Neutrophil (primary cell): ENCODE measurements around the gene KRTAP3-3.
"Not testable (repeated sequence)": the region's sequence is repeated elsewhere in the genome, so short reads cannot be mapped to it uniquely, and the experiment has no call there.

Source experiments
- H3K27ac ChIP-seq: fragments of 200-600 bp; sonication (generic); 2 replicates; pipeline ENCODE4 v1.5.1; 2016; ENCODE audit warnings: mild to moderate bottlenecking, moderate library complexity
- H3K27me3 ChIP-seq: fragments of 200-600 bp; sonication (generic); 2 replicates; pipeline ENCODE4 v1.6.0; 2016; ENCODE audit warnings: mild to moderate bottlenecking
- H3K36me3 ChIP-seq: fragments of 200-600 bp; sonication (generic); 2 replicates; pipeline ENCODE4 v1.5.1; 2017
- H3K4me1 ChIP-seq, 2 experiments: fragments of 200-600 bp in 1 of 2; sonication (generic) in 1 of 2; 1 replicate in 1 of 2; 2 replicates in 1 of 2; pipeline versions ENCODE4 v1.5.1 to v1.6.1; 2013 to 2016; ENCODE audit warnings: low read depth in 1 of 2, low read length in 1 of 2, mild to moderate bottlenecking in 1 of 2, moderate library complexity in 1 of 2; ENCODE audit not compliant: control insufficient read depth in 1 of 2, insufficient read depth in 1 of 2
- H3K4me3 ChIP-seq, 2 experiments: fragments of 200-600 bp in 1 of 2; sonication (generic) in 1 of 2; 1 replicate in 1 of 2; 2 replicates in 1 of 2; pipeline ENCODE4 v1.5.1; 2013 to 2016; ENCODE audit warnings: low read depth in 1 of 2, low read length in 1 of 2, mild to moderate bottlenecking in 1 of 2, moderate library complexity in 1 of 2
- H3K9me3 ChIP-seq: fragments of 200-600 bp; sonication (generic); 2 replicates; pipeline ENCODE4 v1.5.1; 2016
- CTCF ChIP-seq: fragments of 200-600 bp; sonication (generic); IDR thresholded peaks from 2 replicates; pipeline ENCODE4 v1.5.1; 2016; ENCODE audit warnings: antibody characterized with exemption

The KRTAP3-3 gene

DNA sequence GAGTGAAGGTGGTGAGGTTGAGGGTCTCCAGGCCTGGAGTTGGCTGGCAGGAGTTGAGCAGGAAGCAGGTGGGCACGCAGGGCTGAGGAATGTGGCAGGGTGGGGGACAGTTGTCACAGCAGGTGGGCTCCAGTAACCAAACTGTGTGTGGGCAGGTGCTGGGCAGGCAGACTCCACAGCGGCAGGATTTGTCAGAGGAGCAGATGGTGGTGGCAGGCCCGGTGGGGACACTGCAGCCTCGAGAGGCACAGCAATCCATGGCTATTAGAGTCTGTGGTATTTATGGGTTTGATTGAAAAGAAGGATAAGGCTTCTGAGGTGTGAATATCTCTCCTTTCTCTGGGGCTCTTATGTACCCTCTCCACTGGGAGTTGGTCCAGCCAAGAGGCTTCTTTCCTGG, at the start of gene KRTAP3-3:
Gene KRTAP3-3, minus strand, starts transcription at position 326 of the 400 bp plus-strand sequence. Its CDS starts 67 bp downstream, at position 259.
- Histone ChIP-seq H3K36me3 (no peaks in the 10 kb centered on the region), H3K4me1 (no peaks in the 10 kb centered on the region), H3K27me3 (peaks cover 47% of the 10 kb centered on the region), H3K27ac (no peak within 1 kb of the TSS), H3K4me3 (no peak within 1 kb of the TSS), H3K9me3 (no peaks in the 10 kb centered on the region)
- no peak for TF ChIP-seq CTCF

DNA sequence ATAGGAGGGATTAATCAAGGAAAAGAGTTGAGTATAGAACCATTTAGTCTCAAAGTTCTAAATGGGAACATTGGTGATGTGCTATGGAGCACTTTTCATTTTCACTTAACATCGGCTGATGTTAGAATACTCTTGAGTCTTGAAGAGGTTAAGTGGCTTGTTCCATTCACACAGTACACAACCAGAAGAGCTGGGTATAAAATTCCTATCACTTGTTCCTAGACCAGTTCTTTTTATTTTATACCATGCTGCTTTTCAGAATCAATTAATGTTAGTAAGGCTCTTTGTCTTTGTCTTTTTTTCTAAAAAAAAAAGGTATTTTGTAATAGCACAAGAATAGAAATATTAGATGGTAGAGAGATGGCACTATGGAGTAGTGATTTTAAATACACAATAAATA, 49.0 kb upstream of the KRTAP3-3 start:
- Histone ChIP-seq H3K9me3 (no peaks in the 10 kb centered on the region), H3K36me3 (no peaks in the 10 kb centered on the region), H3K27me3 (peaks cover 37% of the 10 kb centered on the region), H3K4me1 (no peaks in the 10 kb centered on the region), H3K4me3 (no peak overlapping the region), H3K27ac (no peak overlapping the region)
- no peak for TF ChIP-seq CTCF

- H3K27me3 ChIP-seq = peaks cover 32% of the 10 kb centered on the region
- not testable (repeated sequence) for H3K27ac ChIP-seq, H3K9me3 ChIP-seq, H3K4me1 ChIP-seq, H3K4me3 ChIP-seq, H3K36me3 ChIP-seq
Observed at GRCh38 chr17:41040783-41041571, 47.0 kb upstream of the KRTAP3-3 start, which contains the start of gene KRTAP1-1. Gene KRTAP1-1 (minus strand): TSS chr17:41041450. CDS start chr17:41041397, 53 bp downstream.

- Histone ChIP-seq H3K4me3 (no peak overlapping the region), H3K4me1 (no peaks in the 10 kb centered on the region), H3K27me3 (peaks cover 26% of the 10 kb centered on the region), H3K27ac (no peak overlapping the region), H3K36me3 (no peaks in the 10 kb centered on the region), H3K9me3 (no peaks in the 10 kb centered on the region)
- no peak for TF ChIP-seq CTCF
Observed at GRCh38 chr17:41037853-41038350, 43.9 kb upstream of the KRTAP3-3 start.

DNA sequence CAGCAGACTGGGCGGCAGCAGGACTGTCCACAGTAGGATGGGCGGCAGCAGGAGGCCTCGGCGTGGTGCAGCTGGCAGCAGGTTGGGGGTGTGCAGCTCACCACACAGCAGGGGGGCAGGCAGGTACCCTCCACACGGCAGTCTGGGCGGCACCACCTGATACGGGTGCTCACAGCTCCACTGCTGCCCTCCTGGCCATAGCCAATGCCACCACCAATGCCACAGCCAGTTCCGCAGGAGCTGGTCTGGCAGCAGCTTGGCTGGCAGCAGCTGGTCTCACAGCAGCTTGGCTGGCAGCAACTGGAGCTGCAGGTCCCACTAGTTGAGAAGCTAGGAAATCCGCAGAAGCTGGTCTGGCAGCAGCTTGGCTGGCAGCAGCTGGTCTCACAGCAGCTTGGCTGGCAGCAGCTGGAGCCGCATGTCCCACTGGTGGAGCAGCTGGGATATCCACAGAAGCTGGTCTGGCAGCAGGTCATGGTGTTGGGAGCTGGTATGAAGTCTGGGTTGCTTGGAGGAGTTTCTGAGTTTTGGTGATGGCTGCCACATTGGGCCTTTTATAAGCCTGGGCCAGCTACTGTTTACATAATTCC, 40.5 kb upstream of the KRTAP3-3 start, which contains the start of gene KRTAP1-3:
Gene KRTAP1-3, minus strand, starts transcription at position 529 of the 590 bp plus-strand sequence. Its CDS starts 53 bp downstream, at position 476.
- not testable (repeated sequence) for H3K4me1 ChIP-seq, H3K9me3 ChIP-seq, H3K27ac ChIP-seq, H3K36me3 ChIP-seq, H3K4me3 ChIP-seq
- peaks cover 32% of the 10 kb centered on the region for H3K27me3 ChIP-seq

DNA sequence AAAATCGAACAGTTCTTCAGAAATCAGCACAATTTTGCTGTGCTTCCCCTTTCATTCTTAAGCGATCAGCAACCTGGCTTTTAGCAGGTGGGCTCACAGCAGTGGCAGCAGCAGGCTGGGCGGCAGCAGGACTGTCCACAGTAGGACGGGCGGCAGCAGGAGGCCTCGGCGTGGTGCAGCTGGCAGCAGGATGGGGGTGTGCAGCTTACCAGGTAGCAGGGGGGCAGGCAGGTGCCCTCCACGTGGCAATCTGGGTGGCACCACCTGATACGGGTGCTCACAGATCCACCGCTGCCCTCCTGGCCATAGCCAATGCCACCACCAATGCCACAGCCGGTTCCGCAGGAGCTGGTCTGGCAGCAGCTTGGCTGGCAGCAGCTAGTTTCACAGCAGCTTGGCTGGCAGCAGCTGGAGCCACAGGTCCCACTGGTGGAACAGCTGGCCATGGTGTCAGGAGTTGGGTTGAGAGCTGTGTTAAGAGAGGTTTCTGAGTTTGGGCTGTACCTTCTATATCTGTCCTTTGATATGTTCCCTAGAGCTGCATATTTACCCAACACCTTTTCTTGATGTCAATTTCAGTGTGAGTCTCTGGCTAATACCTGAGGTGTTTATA, 35.8 kb upstream of the KRTAP3-3 start, which contains the start of gene KRTAP1-4:
Gene KRTAP1-4, minus strand, starts transcription at position 563 of the 613 bp plus-strand sequence. Its CDS starts 117 bp downstream, at position 446.
- Histone ChIP-seq H3K4me3 (no peak within 1 kb of the TSS), H3K9me3 (no peaks in the 10 kb centered on the region), H3K4me1 (no peaks in the 10 kb centered on the region), H3K36me3 (no peaks in the 10 kb centered on the region), H3K27ac (no peak within 1 kb of the TSS), H3K27me3 (peaks cover 34% of the 10 kb centered on the region)
- TF ChIP-seq CTCF = no peak
